ENCODE results near the gene LEAP2. TPM values are rescaled to one million over a fixed set of nuclear protein-coding genes. Genes with fewer than 3 reads are reported as not detected.

Gene LEAP2
- total RNA-seq, 1 experiment from 2014 or later: 0.36 TPM

GRCh38 chr5:132859889-132860437 is 13.5 kb upstream of the LEAP2 start:
- H3K4me2 ChIP-seq (ENCODE audit: low read length): no peak overlapping the region
- ATAC-seq (no peak), DNase-seq (no peak)
- no peaks in the 10 kb centered on the region for H3K36me3 ChIP-seq (ENCODE audit: low read depth, low read length)
- no peak overlapping the region for H3K27ac ChIP-seq (ENCODE audit: low read length)
- H3K9me2 ChIP-seq (replicated peaks; ENCODE audit: low read length): no peaks in the 10 kb centered on the region
- ChIA-PET POLR2A (ENCODE audit: unreplicated experiment) (no interaction called here), CTCF (no interaction called here)
- no peak overlapping the region for H3K4me3 ChIP-seq (ENCODE audit: low read length)
- H3K27me3 ChIP-seq (ENCODE audit: low read length): no peaks in the 10 kb centered on the region
- TF ChIP-seq, protein P1, sequence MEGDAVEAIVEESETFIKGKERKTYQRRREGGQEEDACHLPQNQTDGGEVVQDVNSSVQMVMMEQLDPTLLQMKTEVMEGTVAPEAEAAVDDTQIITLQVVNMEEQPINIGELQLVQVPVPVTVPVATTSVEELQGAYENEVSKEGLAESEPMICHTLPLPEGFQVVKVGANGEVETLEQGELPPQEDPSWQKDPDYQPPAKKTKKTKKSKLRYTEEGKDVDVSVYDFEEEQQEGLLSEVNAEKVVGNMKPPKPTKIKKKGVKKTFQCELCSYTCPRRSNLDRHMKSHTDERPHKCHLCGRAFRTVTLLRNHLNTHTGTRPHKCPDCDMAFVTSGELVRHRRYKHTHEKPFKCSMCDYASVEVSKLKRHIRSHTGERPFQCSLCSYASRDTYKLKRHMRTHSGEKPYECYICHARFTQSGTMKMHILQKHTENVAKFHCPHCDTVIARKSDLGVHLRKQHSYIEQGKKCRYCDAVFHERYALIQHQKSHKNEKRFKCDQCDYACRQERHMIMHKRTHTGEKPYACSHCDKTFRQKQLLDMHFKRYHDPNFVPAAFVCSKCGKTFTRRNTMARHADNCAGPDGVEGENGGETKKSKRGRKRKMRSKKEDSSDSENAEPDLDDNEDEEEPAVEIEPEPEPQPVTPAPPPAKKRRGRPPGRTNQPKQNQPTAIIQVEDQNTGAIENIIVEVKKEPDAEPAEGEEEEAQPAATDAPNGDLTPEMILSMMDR (conservative IDR thresholded peaks at IDR 0.05; ENCODE audit: low read depth, low read length): no peak
- no peak for TF ChIP-seq EZH2phosphoT487 (IDR thresholded peaks at IDR 0.05; ENCODE audit: borderline replicate concordance, low read length)
- H3K4me1 ChIP-seq (ENCODE audit: insufficient read depth, low read length): no peaks in the 10 kb centered on the region
- no peak overlapping the region for H2AFZ ChIP-seq (ENCODE audit: low read length)
- no peaks in the 10 kb centered on the region for H4K20me1 ChIP-seq (ENCODE audit: low read length)
- H3K79me2 ChIP-seq (ENCODE audit: low read length): no peaks in the 10 kb centered on the region
- H3K9ac ChIP-seq (ENCODE audit: low read length): no peak overlapping the region
- no peaks in the 10 kb centered on the region for H3F3A ChIP-seq (ENCODE audit: low read length, unreplicated experiment)
- no TSS peak for BruUV-seq (replicated peaks)
- no peaks in the 10 kb centered on the region for H3K9me3 ChIP-seq (ENCODE audit: low read length)
- intact Hi-C loops (cut with micrococcal nuclease): no loop called here

GRCh38 chr5:132860742-132861141 is 12.7 kb upstream of the LEAP2 start:
- peaks cover 2% of the 10 kb centered on the region; the same call in 1 of the 2 replicates for H3K4me1 ChIP-seq (ENCODE audit: insufficient read depth, low read length)
- H3K79me2 ChIP-seq (ENCODE audit: low read length): no peaks in the 10 kb centered on the region
- no peak overlapping the region for H2AFZ ChIP-seq (ENCODE audit: low read length)
- ATAC-seq: no peak
- no peak for DNase-seq
- intact Hi-C loops (cut with micrococcal nuclease): no loop called here
- no peaks in the 10 kb centered on the region for H3K9me3 ChIP-seq (ENCODE audit: low read length)
- POLR2A ChIA-PET (ENCODE audit: unreplicated experiment): no interaction called here
- no peak overlapping the region for H3K27ac ChIP-seq (ENCODE audit: low read length)
- no TSS peak for BruUV-seq (replicated peaks)
- no peak overlapping the region for H3K4me2 ChIP-seq (ENCODE audit: low read length)
- no peaks in the 10 kb centered on the region for H3K36me3 ChIP-seq (ENCODE audit: low read depth, low read length)
- CTCF ChIA-PET: no interaction called here
- no peaks in the 10 kb centered on the region for H3K9me2 ChIP-seq (replicated peaks; ENCODE audit: low read length)
- no peaks in the 10 kb centered on the region for H3F3A ChIP-seq (ENCODE audit: low read length, unreplicated experiment)
- no peaks in the 10 kb centered on the region for H3K27me3 ChIP-seq (ENCODE audit: low read length)
- no peaks in the 10 kb centered on the region for H4K20me1 ChIP-seq (ENCODE audit: low read length)
- TF ChIP-seq, protein P1 (conservative IDR thresholded peaks at IDR 0.05; ENCODE audit: low read depth, low read length): no peak
- no peak for TF ChIP-seq EZH2 (IDR thresholded peaks at IDR 0.05; ENCODE audit: low read length, unreplicated experiment)
- H3K9ac ChIP-seq (ENCODE audit: low read length): no peak overlapping the region
- no peak overlapping the region for H3K4me3 ChIP-seq (ENCODE audit: low read length)

GRCh38 chr5:132865668-132866341 is 7.7 kb upstream of the LEAP2 start:
- Histone ChIP-seq H3F3A (ENCODE audit: low read length, unreplicated experiment) (no peaks in the 10 kb centered on the region), H3K4me2 (ENCODE audit: low read length) (peak overlapping the region; percentile 92), H2AFZ (ENCODE audit: low read length) (peak overlapping the region; percentile 85), H3K27ac (ENCODE audit: low read length) (peak overlapping the region; percentile 55), H3K27me3 (ENCODE audit: low read length) (no peaks in the 10 kb centered on the region), H3K36me3 (ENCODE audit: low read depth, low read length) (peaks cover 12% of the 10 kb centered on the region; the same call in 1 of the 2 replicates), H3K79me2 (ENCODE audit: low read length) (peaks cover 18% of the 10 kb centered on the region), H3K9me3 (ENCODE audit: low read length) (no peaks in the 10 kb centered on the region), H4K20me1 (ENCODE audit: low read length) (peaks cover 7% of the 10 kb centered on the region), H3K9me2 (replicated peaks; ENCODE audit: low read length) (no peaks in the 10 kb centered on the region), H3K9ac (ENCODE audit: low read length) (peak overlapping the region; percentile 97), H3K4me1 (ENCODE audit: insufficient read depth, low read length) (peaks cover 15% of the 10 kb centered on the region), H3K4me3 (ENCODE audit: low read length) (peak overlapping the region; percentile 96)
- TSS peak; percentile 90 for BruUV-seq (replicated peaks)
- CTCF ChIA-PET: interaction anchor here (0.9 kb wide), 1 partner anchor 46 kb away, joined by 3 read pairs; no protein-coding TSS in a partner anchor
- TF ChIP-seq, protein P1 (conservative IDR thresholded peaks at IDR 0.05; ENCODE audit: low read depth, low read length): no peak
- TF ChIP-seq EZH2 (IDR thresholded peaks at IDR 0.05; ENCODE audit: low read length, unreplicated experiment) (no peak), EZH2phosphoT487 (IDR thresholded peaks at IDR 0.05; ENCODE audit: borderline replicate concordance, low read length) (no peak)
- no peak for DNase-seq
- POLR2A ChIA-PET (ENCODE audit: unreplicated experiment): no interaction called here
- ATAC-seq: peak; percentile 48
- intact Hi-C loops (cut with micrococcal nuclease): loop anchor here (1.0 kb wide), 1 partner anchor 36 kb away; the partner anchor contains the start of gene SHROOM1
